Nephron progenitor cell (in vitro differentiated cells): ENCODE results near the gene RILPL1.

Experiments used
- DNase-seq: peaks from one replicate; pipeline ENCODE4 v3.0.0; 2021
- H3K27ac Mint-ChIP-seq: 2 replicates; pipeline ENCODE4 v1.8.0; 2021; ENCODE audit warnings: mild to moderate bottlenecking, moderate library complexity, mixed read lengths
- H3K27me3 Mint-ChIP-seq: 2 replicates; pipeline ENCODE4 v1.8.0; 2021; ENCODE audit warnings: mild to moderate bottlenecking, low read depth, mixed read lengths; ENCODE audit not compliant: poor library complexity
- H3K36me3 Mint-ChIP-seq: 2 replicates; pipeline ENCODE4 v1.8.0; 2021; ENCODE audit warnings: low read depth, mixed read lengths
- H3K4me1 Mint-ChIP-seq: 2 replicates; pipeline ENCODE4 v1.8.0; 2021; ENCODE audit warnings: mixed read lengths
- H3K4me3 Mint-ChIP-seq: 2 replicates; pipeline ENCODE4 v1.8.0; 2021; ENCODE audit warnings: mild to moderate bottlenecking, moderate library complexity, mixed read lengths
- H3K9me3 Mint-ChIP-seq: 2 replicates; pipeline ENCODE4 v1.8.0; 2021; ENCODE audit warnings: mild to moderate bottlenecking, moderate library complexity, mixed read lengths
- CTCF ChIP-seq: fragments of 200-600 bp; sonication (generic); IDR thresholded peaks from 2 replicates; pipeline ENCODE4 v1.5.0; 2021; ENCODE audit warnings: antibody characterized with exemption

RILPL1 gene

GRCh38 chr12:123491481-123491880 lies 42.0 kb downstream of the RILPL1 start:
- peaks cover 59% of the 10 kb centered on the region for H3K4me1 Mint-ChIP-seq
- no peak overlapping the region for H3K27ac Mint-ChIP-seq
- TF ChIP-seq CTCF = no peak
- H3K36me3 Mint-ChIP-seq = peaks cover 29% of the 10 kb centered on the region
- no peaks in the 10 kb centered on the region for H3K9me3 Mint-ChIP-seq
- H3K4me3 Mint-ChIP-seq = no peak overlapping the region
- H3K27me3 Mint-ChIP-seq = peaks cover 2% of the 10 kb centered on the region
- no peak for DNase-seq

GRCh38 chr12:123491056-123491455 lies 42.5 kb downstream of the RILPL1 start:
- H3K27me3 Mint-ChIP-seq = peaks cover 2% of the 10 kb centered on the region
- peaks cover 29% of the 10 kb centered on the region for H3K36me3 Mint-ChIP-seq
- TF ChIP-seq CTCF = no peak
- no peak overlapping the region for H3K4me3 Mint-ChIP-seq
- no peaks in the 10 kb centered on the region for H3K9me3 Mint-ChIP-seq
- no peak overlapping the region for H3K27ac Mint-ChIP-seq
- DNase-seq = no peak
- peaks cover 55% of the 10 kb centered on the region for H3K4me1 Mint-ChIP-seq

- Mint-ChIP-seq H3K36me3 (peaks cover 29% of the 10 kb centered on the region), H3K4me1 (peaks cover 55% of the 10 kb centered on the region), H3K27me3 (peaks cover 2% of the 10 kb centered on the region), H3K4me3 (no peak overlapping the region), H3K9me3 (no peaks in the 10 kb centered on the region), H3K27ac (no peak overlapping the region)
- no peak for DNase-seq
- no peak for TF ChIP-seq CTCF
These were observed 43.4 kb downstream of the RILPL1 start for GRCh38 chr12:123490089-123490488.

GRCh38 chr12:123489580-123489979 lies 43.9 kb downstream of the RILPL1 start:
- Mint-ChIP-seq H3K27ac (no peak overlapping the region), H3K9me3 (no peaks in the 10 kb centered on the region), H3K36me3 (peaks cover 30% of the 10 kb centered on the region), H3K4me1 (peaks cover 50% of the 10 kb centered on the region), H3K27me3 (peaks cover 2% of the 10 kb centered on the region), H3K4me3 (no peak overlapping the region)
- TF ChIP-seq CTCF = no peak
- no peak for DNase-seq

GRCh38 chr12:123488539-123489230 lies 44.8 kb downstream of the RILPL1 start:
- peak overlapping the region; percentile 97 for H3K27ac Mint-ChIP-seq
- no peaks in the 10 kb centered on the region for H3K9me3 Mint-ChIP-seq
- H3K4me1 Mint-ChIP-seq = peaks cover 42% of the 10 kb centered on the region
- peak; percentile 74 for DNase-seq
- no peak for TF ChIP-seq CTCF
- peaks cover 39% of the 10 kb centered on the region for H3K36me3 Mint-ChIP-seq
- peak overlapping the region; percentile 53 for H3K4me3 Mint-ChIP-seq
- peaks cover 2% of the 10 kb centered on the region for H3K27me3 Mint-ChIP-seq

GRCh38 chr12:123487428-123487827 lies 46.1 kb downstream of the RILPL1 start:
- H3K27ac Mint-ChIP-seq = no peak overlapping the region
- peaks cover 47% of the 10 kb centered on the region for H3K36me3 Mint-ChIP-seq
- H3K27me3 Mint-ChIP-seq = peaks cover 2% of the 10 kb centered on the region
- H3K4me1 Mint-ChIP-seq = peaks cover 32% of the 10 kb centered on the region
- H3K9me3 Mint-ChIP-seq = no peaks in the 10 kb centered on the region
- no peak overlapping the region for H3K4me3 Mint-ChIP-seq
- no peak for TF ChIP-seq CTCF
- no peak for DNase-seq
